Superior temporal gyrus (tissue), 1 donor: ENCODE measurements around the gene LIX1.
"Not testable (repeated sequence)": the region's sequence is repeated elsewhere in the genome, so short reads cannot be mapped to it uniquely, and the experiment has no call there.

Experiments
- DNase-seq: peaks from one replicate; pipeline ENCODE4 v3.0.0-alpha.2; 2016; ENCODE audit errors: extremely low spot score

The LIX1 gene

GRCh38 chr5:97142521-97143254 is at the start of gene LIX1:
LIX1 (minus strand) TSS chr5:97142611; CDS start chr5:97142576, 35 bp downstream.
- peak; percentile 87 for DNase-seq

GRCh38 chr5:97191893-97192292 is 49.5 kb upstream of the LIX1 start:
- no peak for DNase-seq

- not testable (repeated sequence) for DNase-seq
Measured at GRCh38 chr5:97189523-97189922, 47.1 kb upstream of the LIX1 start.

GRCh38 chr5:97183930-97184213 is 41.5 kb upstream of the LIX1 start:
- no peak for DNase-seq

- peak; percentile 98 for DNase-seq
Measured at GRCh38 chr5:97183100-97183929, 40.9 kb upstream of the LIX1 start, which contains the start of gene RIOK2. RIOK2 (minus strand) TSS chr5:97183247; CDS start chr5:97183191, 56 bp downstream.

- DNase-seq = no peak
Measured at GRCh38 chr5:97182571-97183099, 40.2 kb upstream of the LIX1 start.

- DNase-seq = no peak
Measured at GRCh38 chr5:97181856-97182545, 39.6 kb upstream of the LIX1 start.

GRCh38 chr5:97179457-97179856 is 37.0 kb upstream of the LIX1 start:
- not testable (repeated sequence) for DNase-seq

GRCh38 chr5:97172227-97172626 is 29.8 kb upstream of the LIX1 start:
- DNase-seq = no peak

GRCh38 chr5:97171703-97172102 is 29.3 kb upstream of the LIX1 start:
- no peak for DNase-seq

GRCh38 chr5:97167435-97167834 is 25.0 kb upstream of the LIX1 start:
- peak; percentile 35 for DNase-seq

GRCh38 chr5:97165726-97166125 is 23.3 kb upstream of the LIX1 start:
- peak; percentile 24 for DNase-seq

GRCh38 chr5:97164846-97165245 is 22.4 kb upstream of the LIX1 start:
- peak; percentile 20 for DNase-seq

GRCh38 chr5:97163790-97164285 is 21.4 kb upstream of the LIX1 start:
- no peak for DNase-seq

- DNase-seq = peak; percentile 79
Measured at GRCh38 chr5:97163360-97163764, 21.0 kb upstream of the LIX1 start.

- DNase-seq = peak; percentile 94
Measured at GRCh38 chr5:97162045-97162444, 19.6 kb upstream of the LIX1 start.

- DNase-seq = no peak
Measured at GRCh38 chr5:97157689-97158088, 15.3 kb upstream of the LIX1 start.

GRCh38 chr5:97151370-97151769 is 9.0 kb upstream of the LIX1 start:
- DNase-seq = no peak

GRCh38 chr5:97150401-97150800 is 8.0 kb upstream of the LIX1 start:
- no peak for DNase-seq

GRCh38 chr5:97149709-97150108 is 7.3 kb upstream of the LIX1 start:
- DNase-seq = no peak

- DNase-seq = peak; percentile 3
Measured at GRCh38 chr5:97148288-97148687, 5.9 kb upstream of the LIX1 start.

GRCh38 chr5:97143704-97144103 is 1.3 kb upstream of the LIX1 start:
- no peak for DNase-seq
